ENCODE data around the gene RIMS3.

DNA sequence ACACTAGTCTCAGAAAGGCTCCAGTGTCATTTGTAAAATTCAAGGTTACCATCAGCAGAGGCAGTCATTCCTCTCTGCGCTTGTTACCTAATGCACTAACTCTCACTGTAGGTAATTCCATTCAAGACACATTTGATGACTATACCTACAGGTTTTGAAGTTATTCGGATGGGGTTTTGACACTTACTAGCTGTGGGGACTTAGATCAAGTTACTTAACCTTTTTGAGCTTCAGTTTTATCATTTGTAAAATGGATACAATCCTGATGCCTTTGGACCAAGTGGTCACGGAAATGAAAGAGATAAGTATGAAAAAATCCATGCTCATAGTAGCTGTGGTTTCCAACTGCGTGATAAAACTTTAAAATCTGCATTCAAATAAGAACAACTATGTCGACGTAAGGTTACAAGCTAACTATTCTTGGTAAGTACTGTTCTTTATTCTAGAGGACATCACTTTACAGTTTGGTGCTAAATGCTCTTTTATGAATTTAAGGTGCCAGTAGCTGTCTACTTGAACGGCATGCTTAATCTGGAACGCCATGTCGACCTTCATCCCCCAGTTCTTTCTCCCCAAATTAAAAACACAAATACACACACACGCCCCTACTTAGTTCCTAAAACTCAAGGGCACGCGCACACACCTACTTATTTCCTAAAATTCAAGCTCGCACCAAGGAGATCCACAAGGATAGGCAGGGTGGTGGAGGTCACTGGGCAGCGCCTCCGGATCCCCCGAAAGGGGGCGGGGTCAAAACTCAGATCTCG lies 25.5 kb upstream of the RIMS3 start:
- TF ChIP-seq, protein P1, sequence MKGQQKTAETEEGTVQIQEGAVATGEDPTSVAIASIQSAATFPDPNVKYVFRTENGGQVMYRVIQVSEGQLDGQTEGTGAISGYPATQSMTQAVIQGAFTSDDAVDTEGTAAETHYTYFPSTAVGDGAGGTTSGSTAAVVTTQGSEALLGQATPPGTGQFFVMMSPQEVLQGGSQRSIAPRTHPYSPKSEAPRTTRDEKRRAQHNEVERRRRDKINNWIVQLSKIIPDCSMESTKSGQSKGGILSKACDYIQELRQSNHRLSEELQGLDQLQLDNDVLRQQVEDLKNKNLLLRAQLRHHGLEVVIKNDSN (IDR thresholded peaks at IDR 0.05) = no peak
- TF ChIP-seq RAD21 (IDR thresholded peaks at IDR 0.05; ENCODE audit: low read depth) (no peak), EP300 (IDR thresholded peaks at IDR 0.05; ENCODE audit: borderline replicate concordance) (no peak), CREB1 (IDR thresholded peaks at IDR 0.05; ENCODE audit: low read depth) (no peak), NFIC (IDR thresholded peaks at IDR 0.05) (no peak), TEAD4 (IDR thresholded peaks at IDR 0.05) (no peak), TAF1 (IDR thresholded peaks at IDR 0.05; ENCODE audit: low read depth) (no peak)
- TF ChIP-seq, protein P2, sequence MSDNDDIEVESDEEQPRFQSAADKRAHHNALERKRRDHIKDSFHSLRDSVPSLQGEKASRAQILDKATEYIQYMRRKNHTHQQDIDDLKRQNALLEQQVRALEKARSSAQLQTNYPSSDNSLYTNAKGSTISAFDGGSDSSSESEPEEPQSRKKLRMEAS (IDR thresholded peaks at IDR 0.05) = no peak

Measured in Ishikawa (cell line).